Measurements from ENCODE around the gene KCTD11.
"Not testable (repeated sequence)": the region's sequence is repeated elsewhere in the genome, so short reads cannot be mapped to it uniquely, and the experiment has no call there.

Gene KCTD11

DNA sequence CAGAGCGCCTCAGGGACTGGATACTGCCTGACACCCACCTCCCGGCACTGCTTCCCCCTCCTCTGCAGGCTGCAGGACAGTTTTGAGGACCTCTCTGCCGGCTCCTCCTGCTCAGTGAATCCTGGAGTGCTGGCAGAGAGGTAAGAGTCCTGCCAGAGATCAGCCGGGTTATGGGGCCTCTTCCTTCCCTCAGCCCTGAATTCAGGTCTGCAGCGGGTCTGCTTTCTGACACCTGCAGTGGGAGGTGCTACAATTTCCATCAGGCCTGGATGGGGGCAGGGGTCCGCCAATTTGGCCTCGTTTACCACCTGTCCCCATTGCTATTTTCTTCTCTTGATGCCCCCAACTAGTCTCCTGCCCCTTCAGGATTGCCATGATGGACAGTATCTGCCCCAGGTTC, 19.9 kb upstream of the KCTD11 start:
- no peak for TF ChIP-seq CTCF (IDR thresholded peaks at IDR 0.05; ENCODE audit: control insufficient read depth, insufficient read depth, low read depth, low read length, missing control alignments)
- H3K4me3 ChIP-seq (ENCODE audit: control insufficient read depth, low read depth, low read length) = no peak overlapping the region
- DNase-seq (ENCODE audit: low read depth) = no peak

- DNase-seq (ENCODE audit: low read depth); H3K4me3 ChIP-seq (ENCODE audit: control insufficient read depth, low read depth, low read length): not testable (repeated sequence)
Observed at GRCh38 chr17:7332600-7333069, 19.3 kb upstream of the KCTD11 start.

- DNase-seq (ENCODE audit: low read depth) = no peak
- H3K4me3 ChIP-seq (ENCODE audit: control insufficient read depth, low read depth, low read length) = no peak overlapping the region
- TF ChIP-seq CTCF (IDR thresholded peaks at IDR 0.05; ENCODE audit: control insufficient read depth, insufficient read depth, low read depth, low read length, missing control alignments) = no peak
Observed at GRCh38 chr17:7334938-7335538, 16.9 kb upstream of the KCTD11 start.

DNA sequence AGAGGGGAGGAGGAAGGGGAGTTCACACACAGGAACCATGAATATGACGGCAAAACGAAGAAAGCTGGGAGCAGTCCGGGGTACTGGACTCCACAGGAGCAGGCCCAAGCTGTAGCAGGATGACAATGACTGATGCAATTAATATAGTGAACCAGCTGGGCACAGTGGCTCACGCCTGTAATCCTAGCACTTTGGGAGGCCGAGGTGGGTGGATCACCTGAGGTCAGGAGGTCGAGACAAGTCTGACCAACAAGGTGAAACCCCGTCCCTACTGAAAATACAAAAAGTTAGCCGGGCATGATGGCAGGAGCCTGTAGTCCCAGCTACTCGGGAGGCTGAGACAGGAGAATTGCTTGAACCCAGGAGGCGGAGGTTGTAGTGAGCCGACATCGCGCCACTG, 16.2 kb upstream of the KCTD11 start:
- not testable (repeated sequence) for DNase-seq (ENCODE audit: low read depth); H3K4me3 ChIP-seq (ENCODE audit: control insufficient read depth, low read depth, low read length)

DNA sequence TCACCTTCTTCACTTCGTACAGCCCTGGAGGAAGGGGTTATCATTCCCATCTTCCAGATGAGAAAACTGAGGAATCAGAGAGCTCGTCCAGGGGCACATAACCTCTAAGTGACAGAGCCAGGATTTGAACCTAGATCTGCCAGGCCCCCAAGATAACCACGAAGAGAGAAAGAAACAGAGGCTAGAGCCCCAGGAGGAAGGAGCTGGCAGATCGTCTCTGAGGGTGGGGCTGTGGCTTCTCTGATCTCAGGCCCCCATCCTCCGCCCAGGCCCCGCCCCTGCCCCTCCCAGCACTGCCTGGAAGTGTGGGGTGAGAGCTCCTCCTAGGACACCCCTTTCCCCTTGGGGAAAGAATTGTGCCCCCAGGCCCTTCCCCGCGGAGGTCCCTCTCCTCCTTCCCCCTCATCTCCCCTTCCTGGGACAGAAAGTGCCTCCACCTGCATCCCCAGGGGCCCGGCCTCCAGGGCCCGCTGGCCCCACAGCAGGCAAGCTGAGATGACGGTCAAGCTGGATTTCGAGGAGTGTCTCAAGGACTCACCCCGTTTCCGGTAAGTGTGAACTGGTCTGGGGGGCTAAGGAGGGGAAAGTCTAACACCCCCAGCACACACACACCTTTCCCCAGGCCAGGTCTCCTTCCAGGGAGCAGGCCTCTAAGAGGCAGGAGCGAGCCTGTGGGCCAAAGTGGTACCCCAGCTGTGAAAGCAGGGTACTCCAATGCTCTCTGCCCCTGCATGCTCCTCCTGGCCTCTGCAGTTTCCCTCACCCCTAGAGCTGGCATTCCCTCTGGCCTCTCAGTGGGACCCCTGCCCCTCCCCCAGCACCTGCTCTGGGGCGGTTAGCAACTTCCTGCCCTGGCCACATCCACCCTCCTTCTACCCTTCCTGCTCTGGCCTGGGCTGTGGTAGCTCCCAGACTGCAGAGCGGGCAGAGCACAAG, 15.5 kb upstream of the KCTD11 start, which contains the start of gene ACAP1:
Gene ACAP1, plus strand, starts transcription at position 290 of the 936 bp plus-strand sequence. Its CDS starts 206 bp downstream, at position 496.
- no peak within 1 kb of the TSS for H3K4me3 ChIP-seq (ENCODE audit: control insufficient read depth, low read depth, low read length)

DNA sequence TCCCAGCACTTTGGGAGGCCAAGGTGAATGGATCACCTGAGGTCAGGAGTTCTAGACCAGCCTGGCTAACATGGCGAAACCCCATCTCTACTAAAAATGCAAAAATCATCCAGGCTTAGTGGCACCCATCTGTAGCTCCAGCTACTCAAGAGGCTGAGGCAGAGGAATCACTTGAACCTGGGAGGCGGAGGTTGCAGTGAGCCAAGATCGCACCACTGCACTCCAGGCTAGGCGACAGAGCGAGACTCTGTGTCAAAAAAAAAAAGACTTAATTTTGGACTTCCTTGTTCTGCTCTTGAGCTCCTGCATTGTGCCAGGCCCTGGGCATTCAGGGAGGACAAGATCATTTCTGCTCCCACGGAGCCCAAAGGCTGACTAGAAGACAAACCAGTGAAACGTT, 14.4 kb upstream of the KCTD11 start:
- not testable (repeated sequence) for DNase-seq (ENCODE audit: low read depth); H3K4me3 ChIP-seq (ENCODE audit: control insufficient read depth, low read depth, low read length)

More for the DNA sequence above, 15.5 kb upstream of the KCTD11 start, which contains the start of gene ACAP1:
- DNase-seq (ENCODE audit: low read depth) = no peak
- no peak for TF ChIP-seq CTCF (IDR thresholded peaks at IDR 0.05; ENCODE audit: control insufficient read depth, insufficient read depth, low read depth, low read length, missing control alignments)

DNA sequence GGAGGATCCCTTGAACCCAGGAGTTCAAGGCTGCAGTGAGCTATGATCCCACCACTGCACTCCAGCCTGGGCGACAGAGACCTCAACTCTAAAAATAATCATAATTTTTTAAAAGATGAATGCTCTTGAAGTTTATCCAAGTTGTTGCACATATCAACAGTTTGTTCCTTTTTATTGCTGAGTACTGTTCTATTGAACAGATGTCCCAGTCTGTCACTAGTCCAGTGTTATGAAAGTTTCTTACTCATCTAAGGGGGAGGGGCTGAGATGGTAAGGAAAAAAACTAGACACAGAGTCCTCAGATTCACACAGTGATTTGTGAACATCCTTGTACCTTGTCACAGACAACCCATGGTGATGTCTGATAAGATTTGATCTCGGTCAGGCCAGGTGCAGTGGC, 11.8 kb upstream of the KCTD11 start:
- H3K4me3 ChIP-seq (ENCODE audit: control insufficient read depth, low read depth, low read length) = no peak overlapping the region
- no peak for DNase-seq (ENCODE audit: low read depth)
- TF ChIP-seq CTCF (IDR thresholded peaks at IDR 0.05; ENCODE audit: control insufficient read depth, insufficient read depth, low read depth, low read length, missing control alignments) = no peak

GRCh38 chr17:7341842-7342241, 10.1 kb upstream of the KCTD11 start:
- no peak for TF ChIP-seq CTCF (IDR thresholded peaks at IDR 0.05; ENCODE audit: control insufficient read depth, insufficient read depth, low read depth, low read length, missing control alignments)
- DNase-seq (ENCODE audit: low read depth) = no peak
- no peak overlapping the region for H3K4me3 ChIP-seq (ENCODE audit: control insufficient read depth, low read depth, low read length)

Measured in AG09309 (cell line).